HS-5 (cell line): Measurements from ENCODE around the gene CEP120.
"Not testable (repeated sequence)": the region's sequence is repeated elsewhere in the genome, so short reads cannot be mapped to it uniquely, and the experiment has no call there.

Source experiments
- DNase-seq: peaks from one replicate; pipeline ENCODE4 v3.0.0-alpha.2; 2012; ENCODE audit warnings: low read depth

Gene CEP120

DNA sequence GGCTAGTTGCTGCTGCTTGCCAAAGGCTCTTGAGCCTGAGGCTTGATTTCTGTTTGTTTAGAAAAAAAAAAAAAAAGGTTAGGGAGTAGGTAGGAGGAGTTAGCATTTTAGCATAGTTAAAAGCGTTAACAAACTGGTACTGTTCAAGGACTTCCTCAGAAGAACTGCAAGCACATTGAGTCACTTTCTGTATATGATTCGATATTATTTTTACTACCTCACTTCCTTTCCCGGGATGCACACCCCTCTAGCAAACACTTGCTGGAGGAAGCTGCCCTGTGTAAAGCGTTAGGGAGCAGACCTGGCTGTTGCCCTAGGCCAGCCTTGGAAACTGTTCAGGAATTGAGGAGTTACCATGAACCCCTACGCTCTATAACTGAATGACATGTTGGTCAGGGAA is 15.7 kb upstream of the CEP120 start:
- DNase-seq, result no peak

- no peak for DNase-seq
These were observed 15.0 kb upstream of the CEP120 start for GRCh38 chr5:123438244-123438643.

- DNase-seq, result no peak
These were observed 13.0 kb upstream of the CEP120 start for GRCh38 chr5:123436201-123436600.

- DNase-seq, result no peak
These were observed 11.6 kb upstream of the CEP120 start for GRCh38 chr5:123434796-123435195.

- DNase-seq, result no peak
These were observed 10.4 kb upstream of the CEP120 start for GRCh38 chr5:123433596-123433995.

- not testable (repeated sequence) for DNase-seq
These were observed 7.2 kb upstream of the CEP120 start for GRCh38 chr5:123430441-123430840.

DNA sequence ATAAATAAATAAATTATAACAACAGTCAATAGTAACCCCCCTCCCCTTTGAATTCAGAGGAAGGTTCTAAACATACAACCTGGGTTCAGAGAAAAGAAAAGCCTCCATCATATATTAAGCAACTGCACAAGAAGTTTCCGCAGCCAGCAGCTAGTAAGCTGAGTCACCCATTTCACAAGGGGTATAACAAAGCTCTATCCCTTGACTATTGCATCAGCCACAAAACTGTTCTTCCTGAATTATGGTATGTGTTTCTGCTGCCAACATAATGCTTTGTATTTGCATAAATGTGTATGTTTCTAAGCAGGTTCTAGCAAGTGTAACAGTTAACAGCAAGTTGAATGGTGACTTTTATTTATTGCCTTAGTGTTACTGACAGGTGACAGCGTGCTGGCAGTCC is 6.8 kb upstream of the CEP120 start:
- peak; percentile 85 for DNase-seq

DNA sequence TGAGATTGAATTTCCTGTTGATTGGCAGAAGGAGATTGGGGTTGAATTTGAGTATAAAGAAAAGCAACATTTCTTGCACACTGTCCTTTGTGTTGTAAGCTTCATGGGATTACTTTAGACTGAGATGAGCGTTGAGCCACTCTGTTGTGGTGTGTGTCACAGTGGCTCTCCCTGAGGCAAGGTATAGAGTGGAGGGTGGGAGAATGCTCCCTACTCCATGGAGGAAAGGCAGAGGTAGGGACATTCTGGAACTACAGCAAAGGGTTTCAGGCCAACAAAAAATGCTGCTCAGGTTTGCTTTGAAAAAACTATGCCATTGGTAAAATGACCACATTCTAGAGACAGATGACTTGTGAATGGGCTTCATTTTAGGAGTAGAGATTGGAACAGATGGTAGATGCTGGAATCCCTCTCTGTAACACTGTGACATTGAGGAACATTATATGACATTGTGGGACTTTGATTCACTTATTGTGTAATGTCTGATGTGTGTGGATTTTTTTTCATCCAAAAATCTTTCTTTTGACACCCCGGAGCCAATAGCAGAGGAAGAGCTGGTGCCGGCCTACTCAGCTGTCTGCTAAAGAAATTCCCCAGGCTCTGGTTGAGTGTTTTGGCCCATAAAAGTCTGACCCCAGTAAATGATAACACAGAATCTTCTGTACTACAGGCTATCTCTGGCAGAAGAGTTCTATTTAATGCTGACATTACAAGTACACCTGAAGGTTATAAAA is 6.2 kb upstream of the CEP120 start:
- DNase-seq, result no peak

- DNase-seq, result no peak
These were observed 5.5 kb upstream of the CEP120 start for GRCh38 chr5:123428521-123429220.

DNA sequence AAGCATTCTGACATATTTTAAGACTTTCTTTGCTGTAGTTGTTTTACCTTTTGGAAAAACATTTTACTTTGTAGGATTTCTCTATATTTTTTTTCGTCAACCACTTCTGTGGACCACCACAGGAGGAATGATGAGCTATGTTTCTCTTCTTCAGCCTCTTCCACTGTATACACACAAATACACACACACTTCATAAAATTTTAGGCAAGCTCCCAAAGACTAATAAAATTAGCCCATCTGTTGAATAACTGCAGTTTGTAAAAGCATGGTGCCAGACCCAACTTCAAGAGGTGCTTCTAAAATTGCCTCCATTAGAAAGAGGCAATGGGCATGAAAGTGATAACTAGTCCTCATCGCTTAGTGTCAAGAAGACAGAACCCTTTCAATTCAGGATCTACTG is 4.1 kb upstream of the CEP120 start:
- no peak for DNase-seq

DNA sequence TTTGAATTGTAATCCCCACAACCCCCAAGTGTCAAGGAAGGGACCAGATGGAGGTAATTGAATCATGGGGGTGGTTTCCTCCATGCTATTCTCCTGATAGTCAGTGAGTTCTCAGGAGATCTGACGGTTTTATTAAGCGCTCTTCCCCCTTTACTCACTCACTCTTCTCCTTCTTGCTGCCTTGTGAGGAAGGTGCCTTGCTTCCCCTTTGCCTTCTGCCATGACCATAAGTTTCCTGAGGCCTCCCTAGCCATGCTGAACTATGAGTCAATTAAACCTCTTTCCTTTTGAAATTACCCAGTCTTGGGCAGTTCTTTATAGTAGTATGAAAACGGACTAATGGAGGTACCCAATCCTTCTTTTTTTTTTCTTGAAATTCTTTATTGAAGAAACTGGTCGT is 2.2 kb upstream of the CEP120 start:
- no peak for DNase-seq

DNA sequence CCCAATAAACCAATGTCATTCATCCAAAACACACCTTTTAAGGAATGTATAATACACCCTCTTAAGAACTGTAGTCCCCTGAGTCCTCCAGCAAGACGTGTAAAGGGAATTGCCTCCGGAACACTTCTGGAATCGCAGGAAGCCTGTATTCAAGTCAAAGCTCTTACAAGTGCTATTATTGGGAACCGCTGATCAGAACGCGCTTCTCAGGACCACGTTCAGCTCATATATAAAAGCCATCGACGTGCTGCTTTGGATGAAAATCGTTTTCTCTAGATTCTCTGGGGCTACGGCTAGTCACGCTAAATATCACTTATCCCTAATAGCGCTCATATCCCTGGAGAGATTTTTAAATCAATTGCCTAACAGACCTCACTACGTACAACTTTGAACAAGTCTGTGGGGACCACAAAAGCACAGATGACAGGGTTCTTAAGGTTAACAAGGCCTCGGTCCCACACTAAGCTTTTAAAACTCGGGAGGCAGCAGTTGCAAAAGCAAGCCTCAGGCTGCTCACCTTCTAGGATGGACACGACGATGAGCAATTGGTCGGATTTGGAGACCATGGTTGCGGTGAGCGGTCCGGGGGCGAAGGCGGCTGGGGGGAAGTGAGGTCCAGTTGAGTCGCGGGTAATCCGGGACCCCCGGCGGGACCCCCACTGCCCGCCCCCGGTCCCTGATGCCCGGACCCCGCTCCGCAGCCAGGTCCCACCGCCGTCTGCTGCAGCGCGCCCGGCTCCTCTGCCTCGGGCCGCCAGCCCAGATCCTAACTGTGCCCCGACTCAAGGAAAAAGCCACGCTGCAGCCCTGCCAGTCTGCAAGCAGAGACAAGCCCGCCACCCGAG is 548 bp downstream of the CEP120 start:
- DNase-seq, result peak; percentile 19

DNA sequence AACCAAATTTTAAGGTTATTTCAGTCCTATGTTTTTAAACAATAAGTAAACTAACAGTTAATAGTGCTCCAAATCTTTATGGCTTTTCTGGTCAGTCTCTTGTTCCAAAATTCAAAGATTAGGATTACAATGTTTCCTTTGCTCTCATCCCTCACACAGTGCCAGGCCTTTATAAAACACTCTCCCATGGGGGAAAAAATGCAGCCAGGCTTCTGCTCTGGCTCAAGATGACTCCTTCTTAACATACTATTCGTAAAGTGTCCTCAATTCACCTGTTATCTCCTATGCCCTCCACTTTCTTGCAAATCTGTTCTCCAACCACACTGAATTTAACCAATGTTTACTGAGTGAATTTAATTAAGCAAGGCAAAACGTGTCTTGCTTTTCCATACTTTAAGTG is 1.4 kb downstream of the CEP120 start:
- no peak for DNase-seq

GRCh38 chr5:123414974-123415373 is 8.2 kb downstream of the CEP120 start:
- no peak for DNase-seq

DNA sequence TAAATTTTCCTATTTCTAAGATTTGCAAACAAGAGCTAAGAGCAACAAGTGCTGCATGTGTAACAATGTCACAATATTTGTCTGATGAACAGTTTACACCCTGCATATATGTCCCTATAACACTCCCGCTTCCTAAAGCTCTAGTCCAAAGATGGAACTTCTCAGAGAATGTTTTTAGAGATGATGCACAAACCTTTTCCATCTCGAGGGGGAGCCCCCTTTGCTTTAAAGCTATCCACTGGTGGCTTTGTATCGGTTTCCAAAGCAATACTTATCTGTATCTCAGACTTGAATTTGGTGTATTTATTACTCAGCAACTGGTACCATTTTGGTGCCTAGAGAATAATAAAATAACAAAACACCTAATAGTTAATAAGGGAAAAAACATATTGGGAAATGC is 11.0 kb downstream of the CEP120 start:
- no peak for DNase-seq

DNA sequence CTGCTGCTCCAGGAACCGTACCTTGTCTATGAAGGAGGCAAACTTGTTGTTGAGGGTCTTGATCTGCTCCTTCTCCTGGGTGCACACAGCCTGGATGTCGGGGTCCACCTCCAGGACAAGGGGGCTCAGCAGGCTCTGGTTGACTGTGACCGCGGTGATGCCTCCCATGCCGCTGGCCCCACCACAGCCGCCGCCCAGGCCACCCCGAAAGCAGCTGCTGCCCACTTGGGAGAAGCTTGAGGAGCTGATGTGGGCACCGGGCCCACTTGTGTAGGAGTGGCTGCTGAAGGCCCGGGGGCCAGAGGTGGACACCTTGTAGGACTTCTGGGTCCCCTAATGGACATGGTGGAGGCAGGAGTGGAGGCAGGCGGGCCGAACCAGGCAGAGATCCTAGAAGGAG is 21.2 kb downstream of the CEP120 start:
- DNase-seq, result not testable (repeated sequence)

GRCh38 chr5:123401320-123401719 is 21.9 kb downstream of the CEP120 start:
- no peak for DNase-seq

- DNase-seq, result not testable (repeated sequence)
These were observed 22.3 kb downstream of the CEP120 start for GRCh38 chr5:123400870-123401291.

GRCh38 chr5:123398058-123398733 is 25.0 kb downstream of the CEP120 start:
- DNase-seq, result no peak

DNA sequence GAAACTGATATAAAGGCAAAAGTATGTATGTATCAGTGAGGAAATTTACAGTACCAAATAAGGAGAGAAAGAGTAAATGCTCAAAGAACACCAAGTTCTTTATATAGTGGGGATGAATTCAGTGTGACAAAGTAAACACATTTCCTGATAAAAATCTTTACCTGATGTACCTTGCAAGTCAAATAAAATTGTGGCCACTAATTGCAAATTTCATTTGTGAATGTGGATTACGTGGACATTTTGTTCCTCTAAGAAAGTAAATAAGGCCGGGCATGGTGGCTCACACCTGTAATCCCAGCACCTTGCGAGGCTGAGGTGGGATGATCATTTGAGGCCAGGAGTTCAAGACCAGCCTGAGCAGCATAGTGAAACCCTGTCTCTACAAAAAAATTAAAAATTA is 25.7 kb downstream of the CEP120 start:
- DNase-seq, result no peak

DNA sequence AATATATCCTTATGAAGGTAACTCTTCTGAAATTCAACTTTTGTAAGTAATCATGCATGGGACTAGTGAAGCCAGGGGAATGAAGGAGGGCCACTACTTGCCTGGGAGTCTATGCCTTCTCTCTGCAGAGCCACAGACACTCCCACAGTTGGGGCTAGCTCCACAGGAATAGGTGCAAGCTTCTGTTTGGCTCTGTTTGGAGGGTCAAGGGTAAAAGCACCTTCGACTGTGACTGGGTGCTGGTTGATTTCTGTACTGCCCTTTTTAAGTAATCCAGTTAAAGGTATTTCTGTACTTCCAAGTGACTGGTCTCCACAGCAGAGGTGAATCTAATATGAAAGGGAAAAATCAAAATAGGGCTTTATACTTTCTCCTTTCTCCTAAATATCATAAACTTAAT is 32.2 kb downstream of the CEP120 start:
- DNase-seq, result no peak

DNA sequence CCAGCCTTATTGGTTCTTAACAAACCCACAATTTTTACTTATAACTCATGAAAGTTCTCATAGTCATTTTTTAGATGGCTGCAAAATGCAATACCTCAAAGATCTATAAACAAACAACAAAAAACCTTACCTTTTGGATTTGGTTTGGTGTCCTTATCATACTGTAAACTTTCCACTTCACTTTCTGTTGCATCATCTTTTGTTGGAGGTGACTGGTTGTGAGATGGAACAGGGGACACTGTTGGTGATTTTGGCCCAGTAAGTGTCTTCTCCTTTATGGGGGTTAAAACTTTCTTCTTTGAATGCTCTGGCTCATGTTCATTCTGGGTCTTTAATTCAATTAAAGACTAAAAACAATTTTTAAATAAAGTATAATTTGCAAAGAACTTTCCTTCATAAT is 33.4 kb downstream of the CEP120 start:
- DNase-seq, result no peak
